ENCODE measurements around the gene GGA3. TPM values are rescaled to one million over a fixed set of nuclear protein-coding genes. Genes with fewer than 3 reads are reported as not detected.
"Not testable (repeated sequence)": the region's sequence is repeated elsewhere in the genome, so short reads cannot be mapped to it uniquely, and the experiment has no call there.

The GGA3 gene
- total and polyA plus RNA-seq, 5 donors from 2014 or later: 8.0 to 92.6 (median 11.3) TPM

DNA sequence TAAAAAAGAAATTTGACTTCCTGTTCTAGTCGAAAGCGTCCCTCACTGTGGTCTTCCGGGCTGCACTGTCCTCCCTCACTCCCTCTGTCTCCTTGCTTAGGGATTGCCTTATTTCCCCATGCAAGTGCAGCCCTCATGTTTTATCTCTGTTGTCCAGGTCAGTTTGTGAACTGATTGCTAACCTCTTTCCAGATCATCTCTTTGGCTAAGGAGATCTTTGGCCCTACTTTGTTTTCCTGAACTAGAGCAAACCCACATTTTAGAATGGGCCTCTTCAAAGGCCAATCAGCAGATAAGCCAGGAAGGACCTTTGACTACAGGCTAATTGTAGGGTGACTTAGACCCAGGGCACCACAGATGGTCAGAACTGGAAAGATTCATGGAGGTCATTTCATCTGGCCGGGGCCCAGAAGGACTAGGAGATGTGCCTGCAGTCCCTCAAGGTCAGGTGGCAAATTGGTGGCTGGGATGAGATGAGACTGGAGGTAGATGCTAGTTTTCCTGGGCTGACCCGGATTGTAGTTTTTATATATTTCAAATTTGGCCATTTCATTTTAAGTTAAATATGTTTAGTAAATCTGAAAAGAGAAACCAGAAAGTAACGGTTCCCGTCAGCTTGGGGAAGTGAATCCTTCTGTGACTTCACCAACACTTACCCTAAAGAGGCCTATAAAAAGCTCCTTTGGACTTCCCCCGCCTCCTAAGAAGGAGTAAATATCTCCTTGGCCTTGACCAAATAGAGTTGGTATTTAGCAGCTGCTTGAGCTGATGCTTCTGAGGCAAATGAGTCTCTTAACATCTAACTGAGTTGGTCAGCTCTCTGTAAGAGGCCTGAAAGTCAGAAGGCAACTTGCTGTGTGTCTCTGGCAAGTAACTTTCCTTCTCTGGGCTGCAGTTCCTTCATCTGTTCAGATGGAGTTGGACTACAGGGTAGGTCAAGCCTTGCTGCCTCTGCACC is 34.1 kb upstream of the GGA3 start:
- Histone ChIP-seq H3K4me1 (ENCODE audit: control insufficient read depth, insufficient read depth, low read length, poor library complexity, severe bottlenecking) (peaks cover 18% of the 10 kb centered on the region), H3K27me3 (ENCODE audit: control insufficient read depth, insufficient read depth, low read length) (no peaks in the 10 kb centered on the region), H3K4me3 (ENCODE audit: low read depth, low read length) (peak overlapping the region; percentile 57), H3K36me3 (ENCODE audit: control insufficient read depth, insufficient read depth, low read length) (no peaks in the 10 kb centered on the region), H3K27ac (ENCODE audit: insufficient read depth, low read length, poor library complexity, severe bottlenecking) (peak overlapping the region; percentile 66), H3K9me3 (ENCODE audit: control insufficient read depth in 2 of 2, low read length in 2 of 2) (no peaks in the 10 kb centered on the region)
- Mint-ChIP-seq H3K36me3 (no peaks in the 10 kb centered on the region), H3K27ac (peak overlapping the region; percentile 28 to 64 (median 60)), H3K9me3 (no peaks in the 10 kb centered on the region), H3K4me3 (peak overlapping the region; percentile 5 to 82 (median 26)), H3K27me3 (no peaks in the 10 kb centered on the region), H3K4me1 (peaks cover 5 to 27% (median 15%) of the 10 kb centered on the region in 4 donors)
- DNase-seq (peak in 1 of 3 donors; percentile 59), ATAC-seq (ENCODE audit: low read depth in 2 of 2) (peak; percentile 49 to 57)

DNA sequence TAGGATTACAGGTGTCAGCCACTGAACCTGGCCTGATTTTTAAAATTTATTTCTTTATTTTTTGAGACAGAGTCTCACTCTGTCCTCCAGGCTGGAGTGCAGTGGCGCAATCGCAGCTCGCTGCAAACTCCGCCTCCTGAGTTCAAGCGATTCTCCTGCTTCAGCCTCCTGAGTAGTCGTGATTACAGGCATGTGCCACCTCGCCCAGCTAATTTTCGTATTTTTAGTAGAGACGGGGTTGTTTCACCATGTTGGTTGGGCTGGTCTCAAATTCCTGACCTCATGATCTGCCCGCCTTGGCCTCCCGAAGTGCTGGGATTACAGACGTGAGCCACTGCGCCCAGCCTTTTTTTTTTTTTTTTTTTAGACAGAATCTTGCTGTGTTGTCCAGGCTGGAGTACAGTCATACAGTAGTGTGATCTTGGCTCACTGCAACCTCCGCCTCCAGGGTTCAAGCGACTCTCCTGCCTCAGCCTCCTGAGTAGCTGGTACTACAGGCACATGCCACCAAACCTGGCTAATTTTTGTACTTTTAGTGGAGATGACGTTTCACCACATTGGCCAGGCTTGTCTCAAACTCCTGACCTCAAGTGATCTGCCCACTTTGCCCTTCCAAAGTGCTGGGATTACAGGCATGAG is 31.5 kb upstream of the GGA3 start:
- not testable (repeated sequence) for H3K9me3 Mint-ChIP-seq; H3K27me3 ChIP-seq (ENCODE audit: control insufficient read depth, insufficient read depth, low read length); H3K27ac ChIP-seq (ENCODE audit: insufficient read depth, low read length, poor library complexity, severe bottlenecking); H3K9me3 ChIP-seq (ENCODE audit: control insufficient read depth in 2 of 2, low read length in 2 of 2); H3K27me3 Mint-ChIP-seq; H3K27ac Mint-ChIP-seq; ATAC-seq (ENCODE audit: low read depth in 2 of 2); H3K36me3 ChIP-seq (ENCODE audit: control insufficient read depth, insufficient read depth, low read length); DNase-seq; H3K4me3 ChIP-seq (ENCODE audit: low read depth, low read length); H3K36me3 Mint-ChIP-seq
- Mint-ChIP-seq H3K4me1 (peaks cover 10 to 44% (median 25%) of the 10 kb centered on the region in 4 donors), H3K4me3 (peak overlapping the region in 3 of 4 donors; percentile 15 to 43 (median 21))
- peaks cover 31% of the 10 kb centered on the region for H3K4me1 ChIP-seq (ENCODE audit: control insufficient read depth, insufficient read depth, low read length, poor library complexity, severe bottlenecking)

DNA sequence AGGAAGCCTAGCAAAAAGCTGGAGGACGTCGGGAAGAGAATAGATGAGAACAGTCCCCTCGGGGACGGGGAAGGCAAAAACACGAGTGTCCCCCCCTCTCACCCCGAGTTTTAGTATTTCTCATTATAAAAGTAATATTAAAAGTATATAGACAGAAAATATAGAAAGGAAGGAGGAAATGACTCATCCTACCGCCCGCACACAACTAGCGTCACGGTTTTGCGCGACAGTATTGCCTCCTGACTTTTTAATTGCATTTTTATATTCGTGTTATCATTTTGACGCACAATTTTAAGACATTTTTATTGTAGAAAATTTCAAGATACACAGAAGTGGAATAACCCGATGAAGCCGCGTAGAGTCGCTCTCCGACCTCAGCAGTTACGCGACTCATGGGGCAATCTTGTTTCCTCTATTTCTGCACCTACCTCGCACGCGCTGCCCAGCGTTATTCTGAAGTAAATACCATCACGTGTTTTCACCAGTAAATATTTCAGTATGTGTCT is 28.5 kb upstream of the GGA3 start:
- H3K27ac ChIP-seq (ENCODE audit: insufficient read depth, low read length, poor library complexity, severe bottlenecking): peak overlapping the region; percentile 99
- DNase-seq: peak; percentile 66 to 87 (median 80)
- H3K9me3 ChIP-seq (ENCODE audit: control insufficient read depth in 2 of 2, low read length in 2 of 2): no peaks in the 10 kb centered on the region
- Mint-ChIP-seq H3K27ac (peak overlapping the region; percentile 99 to 100 (median 99)), H3K27me3 (no peaks in the 10 kb centered on the region), H3K4me1 (peaks cover 4 to 24% (median 12%) of the 10 kb centered on the region in 4 donors), H3K4me3 (peak overlapping the region; percentile 95 to 100 (median 100)), H3K36me3 (no peaks in the 10 kb centered on the region), H3K9me3 (no peaks in the 10 kb centered on the region)
- peak overlapping the region; percentile 89 for H3K4me3 ChIP-seq (ENCODE audit: low read depth, low read length)
- peaks cover 12% of the 10 kb centered on the region for H3K36me3 ChIP-seq (ENCODE audit: control insufficient read depth, insufficient read depth, low read length)
- H3K4me1 ChIP-seq (ENCODE audit: control insufficient read depth, insufficient read depth, low read length, poor library complexity, severe bottlenecking): peaks cover 15% of the 10 kb centered on the region
- peak; percentile 23 to 27 for ATAC-seq (ENCODE audit: low read depth in 2 of 2)
- no peaks in the 10 kb centered on the region for H3K27me3 ChIP-seq (ENCODE audit: control insufficient read depth, insufficient read depth, low read length)

DNA sequence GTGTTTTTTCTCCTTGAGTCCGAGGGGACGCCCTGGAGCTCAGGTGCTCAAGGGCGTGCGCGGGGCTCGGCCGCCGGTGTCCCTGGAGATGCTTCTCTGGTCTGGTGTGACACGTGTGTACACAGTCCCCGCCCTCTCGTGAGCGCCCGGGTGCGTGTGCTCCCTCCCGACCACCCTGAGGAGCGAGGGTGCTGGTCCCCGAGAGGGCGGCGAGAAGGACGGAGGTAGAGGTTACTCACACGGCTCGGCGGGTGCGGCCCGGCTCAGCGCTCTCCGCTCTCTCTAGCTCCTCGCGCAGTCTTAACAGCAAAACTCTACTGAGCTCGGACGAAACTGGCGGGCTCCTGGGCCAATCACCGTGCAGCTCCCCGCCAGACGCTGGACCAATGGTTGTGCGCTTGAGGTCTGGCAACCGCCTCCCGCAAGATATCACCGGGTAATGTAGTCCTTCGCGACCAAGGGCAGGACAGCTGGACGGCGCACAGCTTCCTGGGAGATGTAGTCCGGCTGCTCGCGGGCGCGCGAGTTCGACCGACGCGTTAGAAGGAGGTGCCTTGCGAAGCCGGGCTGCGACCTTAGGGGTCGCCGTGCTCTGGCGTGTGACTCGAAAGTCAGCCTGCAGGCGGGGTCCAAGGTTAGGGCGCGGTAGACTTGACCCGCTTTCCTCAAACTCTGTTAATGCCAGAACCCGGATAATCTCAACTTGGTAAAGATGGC is 27.9 kb upstream of the GGA3 start, which contains the start of gene SLC25A19:
SLC25A19 (minus strand) TSS at position 319 of the 717 bp plus-strand sequence. CDS start 2,669 bp downstream, outside the sequence.
- DNase-seq (peak; percentile 96 to 100 (median 97)), ATAC-seq (ENCODE audit: low read depth in 2 of 2) (peak; percentile 92 to 96)
- H3K4me3 ChIP-seq (ENCODE audit: low read depth, low read length): peak within 1 kb of the TSS; percentile 89
- peak within 1 kb of the TSS; percentile 95 to 100 (median 100) for H3K4me3 Mint-ChIP-seq
- peak within 1 kb of the TSS; percentile 99 to 100 (median 99) for H3K27ac Mint-ChIP-seq
- H3K27me3 ChIP-seq (ENCODE audit: control insufficient read depth, insufficient read depth, low read length): no peaks in the 10 kb centered on the region
- H3K4me1 ChIP-seq (ENCODE audit: control insufficient read depth, insufficient read depth, low read length, poor library complexity, severe bottlenecking): peaks cover 15% of the 10 kb centered on the region
- no peaks in the 10 kb centered on the region for H3K9me3 ChIP-seq (ENCODE audit: control insufficient read depth in 2 of 2, low read length in 2 of 2)
- peaks cover 14% of the 10 kb centered on the region for H3K36me3 ChIP-seq (ENCODE audit: control insufficient read depth, insufficient read depth, low read length)
- H3K4me1 Mint-ChIP-seq: peaks cover 4 to 21% (median 12%) of the 10 kb centered on the region in 4 donors
- no peaks in the 10 kb centered on the region for H3K36me3 Mint-ChIP-seq
- no peaks in the 10 kb centered on the region for H3K27me3 Mint-ChIP-seq
- H3K9me3 Mint-ChIP-seq: no peaks in the 10 kb centered on the region
- peak within 1 kb of the TSS; percentile 99 for H3K27ac ChIP-seq (ENCODE audit: insufficient read depth, low read length, poor library complexity, severe bottlenecking)

DNA sequence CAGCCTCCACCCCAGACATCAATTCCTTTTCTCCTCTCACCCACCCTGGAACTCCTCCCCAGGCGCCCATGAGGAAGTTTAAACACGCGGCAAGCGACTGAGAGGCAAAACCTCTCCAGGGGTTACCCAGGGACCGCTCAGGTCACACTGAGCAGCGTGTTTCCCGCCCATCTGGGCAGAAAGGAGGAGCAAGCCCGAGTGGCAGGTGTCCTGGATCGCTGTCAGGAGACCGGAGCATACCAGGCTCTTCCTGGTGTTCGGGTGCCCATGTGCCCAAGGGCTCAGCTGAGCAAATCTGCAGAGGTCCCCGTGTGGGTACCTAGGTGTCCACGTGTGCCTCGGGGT is 27.3 kb upstream of the GGA3 start:
- peak overlapping the region; percentile 99 to 100 (median 99) for H3K27ac Mint-ChIP-seq
- Histone ChIP-seq H3K36me3 (ENCODE audit: control insufficient read depth, insufficient read depth, low read length) (peaks cover 14% of the 10 kb centered on the region), H3K4me3 (ENCODE audit: low read depth, low read length) (peak overlapping the region; percentile 76), H3K9me3 (ENCODE audit: control insufficient read depth in 2 of 2, low read length in 2 of 2) (no peaks in the 10 kb centered on the region), H3K27me3 (ENCODE audit: control insufficient read depth, insufficient read depth, low read length) (no peaks in the 10 kb centered on the region), H3K4me1 (ENCODE audit: control insufficient read depth, insufficient read depth, low read length, poor library complexity, severe bottlenecking) (peaks cover 15% of the 10 kb centered on the region), H3K27ac (ENCODE audit: insufficient read depth, low read length, poor library complexity, severe bottlenecking) (peak overlapping the region; percentile 99)
- H3K4me3 Mint-ChIP-seq: peak overlapping the region; percentile 95 to 100 (median 100)
- H3K4me1 Mint-ChIP-seq: peaks cover 4 to 21% (median 12%) of the 10 kb centered on the region in 4 donors
- no peak for ATAC-seq (ENCODE audit: low read depth in 2 of 2)
- H3K9me3 Mint-ChIP-seq: no peaks in the 10 kb centered on the region
- H3K36me3 Mint-ChIP-seq: peaks cover under 1% of the 10 kb centered on the region
- H3K27me3 Mint-ChIP-seq: no peaks in the 10 kb centered on the region
- no peak for DNase-seq

DNA sequence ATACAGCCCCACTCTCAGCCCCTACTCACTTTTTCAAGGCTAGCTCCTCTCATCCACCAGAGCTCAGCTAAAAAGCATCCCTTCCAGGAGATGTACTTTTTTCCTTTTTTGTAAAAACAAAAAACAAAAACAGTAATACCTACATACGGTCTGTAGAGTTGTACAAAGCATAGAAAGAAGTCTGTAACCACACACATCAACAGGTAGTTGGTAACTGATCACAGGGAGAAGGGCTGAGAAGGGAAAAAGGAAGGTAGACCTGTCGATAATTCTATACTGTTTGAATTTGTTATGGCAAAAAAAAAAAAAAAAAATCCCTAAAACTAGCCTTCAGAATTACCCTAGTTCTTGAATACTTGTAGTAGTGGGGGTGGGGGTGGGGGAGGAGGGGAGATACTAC is 27.0 kb upstream of the GGA3 start:
- peak overlapping the region; percentile 78 to 99 (median 96) for H3K27ac Mint-ChIP-seq
- no peak for ATAC-seq (ENCODE audit: low read depth in 2 of 2)
- no peaks in the 10 kb centered on the region for H3K27me3 ChIP-seq (ENCODE audit: control insufficient read depth, insufficient read depth, low read length)
- H3K36me3 ChIP-seq (ENCODE audit: control insufficient read depth, insufficient read depth, low read length): peaks cover 14% of the 10 kb centered on the region
- peaks cover 4 to 21% (median 12%) of the 10 kb centered on the region in 4 donors for H3K4me1 Mint-ChIP-seq
- H3K4me1 ChIP-seq (ENCODE audit: control insufficient read depth, insufficient read depth, low read length, poor library complexity, severe bottlenecking): peaks cover 15% of the 10 kb centered on the region
- peak overlapping the region; percentile 76 for H3K4me3 ChIP-seq (ENCODE audit: low read depth, low read length)
- H3K36me3 Mint-ChIP-seq: peaks cover 4% of the 10 kb centered on the region
- no peaks in the 10 kb centered on the region for H3K9me3 ChIP-seq (ENCODE audit: control insufficient read depth in 2 of 2, low read length in 2 of 2)
- DNase-seq: no peak
- peak overlapping the region; percentile 95 to 100 (median 100) for H3K4me3 Mint-ChIP-seq
- H3K27me3 Mint-ChIP-seq: no peaks in the 10 kb centered on the region
- no peaks in the 10 kb centered on the region for H3K9me3 Mint-ChIP-seq
- H3K27ac ChIP-seq (ENCODE audit: insufficient read depth, low read length, poor library complexity, severe bottlenecking): peak overlapping the region; percentile 99

DNA sequence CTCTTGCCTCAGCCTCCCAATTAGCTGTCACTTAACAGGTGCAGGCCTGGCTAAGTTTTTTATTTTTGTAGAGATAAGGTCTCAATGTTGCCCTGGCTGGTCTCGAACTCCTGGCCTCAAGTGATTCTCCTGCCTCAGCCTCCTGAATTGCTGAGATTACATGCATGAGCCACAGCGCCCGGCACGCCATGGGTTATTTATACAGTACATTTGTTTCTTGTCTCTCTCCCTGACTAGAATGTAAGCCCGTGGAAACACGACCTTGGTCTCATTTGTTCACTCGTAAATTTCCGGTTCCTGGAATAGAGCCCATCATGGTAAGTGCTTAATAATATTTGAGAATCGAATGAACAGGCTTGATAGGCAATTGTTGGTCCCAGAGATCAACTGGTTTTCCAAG is 25.8 kb upstream of the GGA3 start:
- DNase-seq (no peak), ATAC-seq (ENCODE audit: low read depth in 2 of 2) (no peak)
- H3K27ac Mint-ChIP-seq: peak overlapping the region in 2 of 3 donors; percentile 31 to 74
- no peaks in the 10 kb centered on the region for H3K27me3 Mint-ChIP-seq
- peaks cover 15% of the 10 kb centered on the region for H3K4me1 ChIP-seq (ENCODE audit: control insufficient read depth, insufficient read depth, low read length, poor library complexity, severe bottlenecking)
- no peak overlapping the region for H3K4me3 ChIP-seq (ENCODE audit: low read depth, low read length)
- no peak overlapping the region for H3K27ac ChIP-seq (ENCODE audit: insufficient read depth, low read length, poor library complexity, severe bottlenecking)
- H3K9me3 Mint-ChIP-seq: no peaks in the 10 kb centered on the region
- peaks cover 6% of the 10 kb centered on the region for H3K36me3 Mint-ChIP-seq
- peak overlapping the region in 2 of 4 donors; percentile 16 to 75 for H3K4me3 Mint-ChIP-seq
- peaks cover 14% of the 10 kb centered on the region for H3K36me3 ChIP-seq (ENCODE audit: control insufficient read depth, insufficient read depth, low read length)
- no peaks in the 10 kb centered on the region for H3K9me3 ChIP-seq (ENCODE audit: control insufficient read depth in 2 of 2, low read length in 2 of 2)
- H3K27me3 ChIP-seq (ENCODE audit: control insufficient read depth, insufficient read depth, low read length): no peaks in the 10 kb centered on the region
- peaks cover 4 to 21% (median 12%) of the 10 kb centered on the region in 4 donors for H3K4me1 Mint-ChIP-seq
